GM23248 (cell line): ENCODE results near the gene IQSEC1.

Experiments used
- EZH2 ChIP-seq: fragments of 200-600 bp; sonication (generic); IDR thresholded peaks from 2 replicates; pipeline ENCODE4 v1.6.1; 2018; ENCODE audit warnings: antibody characterized with exemption, mild to moderate bottlenecking; ENCODE audit not compliant: insufficient read depth, poor library complexity, severe bottlenecking
- EZH2phosphoT487 ChIP-seq: fragments of 200-600 bp; sonication (generic); IDR thresholded peaks from 2 replicates; pipeline ENCODE4 v1.6.1; 2018; ENCODE audit warnings: antibody characterized with exemption, moderate library complexity, mild to moderate bottlenecking, low read depth; ENCODE audit not compliant: insufficient read depth

DNA sequence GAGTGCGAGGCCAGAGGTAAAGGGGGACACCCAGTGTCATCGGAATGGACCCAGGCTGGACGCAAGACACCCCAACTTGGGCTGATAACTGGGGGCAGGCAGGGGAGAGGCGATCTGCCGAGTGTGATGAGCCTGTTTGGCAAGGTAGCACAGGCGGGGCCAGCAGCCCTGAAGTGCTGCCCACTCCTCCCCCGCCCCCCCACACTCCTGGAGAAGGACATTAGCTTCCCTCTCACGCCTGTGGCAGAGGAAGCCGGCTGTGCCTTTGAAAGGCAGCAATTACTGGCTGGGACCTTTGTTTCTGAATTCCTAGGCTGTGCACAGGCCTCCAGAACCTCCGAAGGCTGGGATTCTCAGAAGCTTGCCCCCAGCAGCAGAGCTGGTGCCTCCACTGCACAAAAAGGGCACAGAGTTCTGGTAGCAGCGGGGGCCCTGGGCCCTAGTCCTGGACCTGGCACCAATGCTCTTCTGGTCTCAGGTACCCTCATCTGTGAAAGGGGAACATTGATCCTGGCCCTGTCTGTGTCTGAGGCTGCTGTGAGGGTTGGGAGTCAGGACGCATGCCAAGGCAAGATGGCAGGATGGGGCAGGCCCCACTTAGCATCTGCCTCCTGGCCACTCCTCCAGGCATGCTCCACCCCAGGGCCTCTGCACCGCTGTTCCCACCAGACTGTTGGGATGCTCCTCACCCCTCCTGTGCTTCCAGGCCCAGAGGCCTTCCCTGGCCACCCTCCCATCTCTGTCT lies 28.6 kb downstream of the IQSEC1 start:
- TF ChIP-seq EZH2 (no peak), EZH2phosphoT487 (no peak)
